H1 (cell line): ENCODE measurements around the gene NRIP3. TPM values are rescaled to one million over a fixed set of nuclear protein-coding genes. Genes with fewer than 3 reads are reported as not detected.

Experiments
- CTCF ChIA-PET: fragments of 300-600 bp; sonication (Branson Sonifier 250); formaldehyde crosslinking; loops from one replicate; lab custom pipeline; 2021; ENCODE audit not compliant: partially characterized antibody; lab: Charles Lee
- POLR2A ChIA-PET: fragments of 300-600 bp; sonication (Branson Sonifier 250); formaldehyde crosslinking; loops from one replicate; lab custom pipeline; 2021; ENCODE audit warnings: inconsistent platforms; ENCODE audit not compliant: partially characterized antibody; lab: Charles Lee
- DNase-seq, 2 experiments: peaks; one replicate each; pipeline versions ENCODE4 v3.0.0 to v3.0.0-alpha.2; 2010 to 2022; ENCODE audit warnings: low spot score in 2 of 2, low read depth in 1 of 2, mixed read lengths in 1 of 2
- FAIRE-seq: peaks from 2 replicates; lab custom pipeline; 2011; peaks lifted over from hg19 to GRCh38; lab: Jason Lieb, UNC
- H2AFZ ChIP-seq: 2 replicates; pipeline ENCODE4 v1.8.1; 2012; ENCODE audit warnings: low read length, inconsistent platforms
- H2AK5ac ChIP-seq: 2 replicates; pipeline ENCODE4 v1.6.1; 2013; ENCODE audit warnings: low read depth, low read length
- H2BK120ac ChIP-seq: replicated peaks from 2 replicates; pipeline ENCODE3; 2013; ENCODE audit warnings: low read depth, low read length, inconsistent platforms
- H2BK12ac ChIP-seq: 2 replicates; pipeline ENCODE4 v1.6.1; 2013; ENCODE audit warnings: low read depth, low read length
- H2BK15ac ChIP-seq: 2 replicates; pipeline ENCODE4 v1.6.1; 2013; ENCODE audit warnings: low read length
- H2BK20ac ChIP-seq: 2 replicates; pipeline ENCODE4 v1.6.1; 2013; ENCODE audit warnings: low read length
- H2BK5ac ChIP-seq: 2 replicates; pipeline ENCODE4 v1.6.1; 2013; ENCODE audit warnings: low read depth, low read length
- H3K14ac ChIP-seq: 2 replicates; pipeline ENCODE4 v1.6.1; 2013; ENCODE audit warnings: inconsistent platforms; ENCODE audit not compliant: insufficient read length
- H3K18ac ChIP-seq: 2 replicates; pipeline ENCODE4 v1.6.1; 2013; ENCODE audit warnings: low read length; ENCODE audit errors: extremely low read depth
- H3K23ac ChIP-seq: 2 replicates; pipeline ENCODE4 v1.6.1; 2013; ENCODE audit warnings: inconsistent platforms; ENCODE audit not compliant: insufficient read length
- H3K23me2 ChIP-seq: 2 replicates; pipeline ENCODE4 v1.6.1; 2013; ENCODE audit warnings: low read depth, low read length
- H3K27ac ChIP-seq: 2 replicates; pipeline ENCODE4 v1.6.1; 2011; ENCODE audit warnings: low read depth, low read length, inconsistent platforms
- H3K27me3 ChIP-seq, 4 experiments: replicated peaks in 1 of 4; 1 replicate in 1 of 4; 2 replicates in 3 of 4; pipeline versions ENCODE4 v1.6.1 to v1.8.1; 2011 to 2013; ENCODE audit warnings: low read length in 3 of 4, mild to moderate bottlenecking in 3 of 4, inconsistent platforms in 2 of 4, mixed read lengths in 2 of 4, moderate library complexity in 1 of 4; ENCODE audit not compliant: control insufficient read depth in 3 of 4, insufficient read depth in 3 of 4; ENCODE audit errors: extremely low read depth in 1 of 4
- H3K36me3 ChIP-seq, 4 experiments: 2 replicates each; pipeline versions ENCODE4 v1.6.1 to v1.8.1; 2011 to 2013; ENCODE audit warnings: mild to moderate bottlenecking in 4 of 4, low read length in 3 of 4, moderate library complexity in 2 of 4, control low read depth in 1 of 4, inconsistent platforms in 1 of 4; ENCODE audit not compliant: insufficient read depth in 4 of 4, control insufficient read depth in 2 of 4
- H3K4ac ChIP-seq: replicated peaks from 2 replicates; pipeline ENCODE3; 2013; ENCODE audit warnings: low read length, low read depth, mixed read lengths, inconsistent platforms; ENCODE audit not compliant: insufficient read length
- H3K4me1 ChIP-seq, 4 experiments: replicated peaks in 1 of 4; 1 replicate in 1 of 4; 2 replicates in 3 of 4; pipeline versions ENCODE4 v1.6.1 to v1.8.1; 2011 to 2013; ENCODE audit warnings: low read length in 3 of 4, inconsistent platforms in 2 of 4, mixed read lengths in 1 of 4; ENCODE audit not compliant: insufficient read depth in 4 of 4, control insufficient read depth in 3 of 4
- H3K4me2 ChIP-seq, 2 experiments: 2 replicates each; pipeline versions ENCODE4 v1.6.1 to v1.8.1; 2011 to 2013; ENCODE audit warnings: low read depth in 2 of 2, low read length in 2 of 2, control low read depth in 1 of 2, inconsistent platforms in 1 of 2, mild to moderate bottlenecking in 1 of 2; ENCODE audit not compliant: insufficient read depth in 1 of 2
- H3K4me3 ChIP-seq, 4 experiments: fragments of 200-600, 300-600 bp in 1 of 4; sonication (generic), shearing (Covaris generic), sonication (Bioruptor Twin) in 1 of 4; 2 replicates each; pipeline versions ENCODE4 v1.5.1 to v1.8.1; 2011 to 2016; ENCODE audit warnings: low read length in 4 of 4, low read depth in 3 of 4, control low read depth in 2 of 4, inconsistent platforms in 2 of 4, mild to moderate bottlenecking in 2 of 4, mixed read lengths in 1 of 4, moderate library complexity in 1 of 4; ENCODE audit not compliant: insufficient read depth in 2 of 4; ENCODE audit errors: extremely low read depth in 1 of 4
- H3K56ac ChIP-seq: replicated peaks from 2 replicates; pipeline ENCODE3; 2013; ENCODE audit warnings: low read depth, mild to moderate bottlenecking, mixed read lengths, low read length, inconsistent platforms; ENCODE audit not compliant: insufficient read length
- H3K79me1 ChIP-seq: 2 replicates; pipeline ENCODE4 v1.6.1; 2013; ENCODE audit warnings: low read depth, low read length, control low read depth
- H3K79me2 ChIP-seq, 2 experiments: 2 replicates each; pipeline versions ENCODE4 v1.6.1 to v1.8.1; 2012 to 2013; ENCODE audit warnings: low read length in 2 of 2, mild to moderate bottlenecking in 2 of 2, inconsistent platforms in 1 of 2; ENCODE audit not compliant: insufficient read depth in 2 of 2, control insufficient read depth in 1 of 2
- H3K9ac ChIP-seq, 4 experiments: replicated peaks in 1 of 4; 1 replicate in 1 of 4; 2 replicates in 3 of 4; pipeline versions ENCODE4 v1.6.1 to v1.8.1; 2011 to 2013; ENCODE audit warnings: low read depth in 3 of 4, low read length in 3 of 4, control low read depth in 2 of 4, mild to moderate bottlenecking in 2 of 4, moderate library complexity in 2 of 4, inconsistent platforms in 1 of 4; ENCODE audit errors: extremely low read depth in 1 of 4
- H3K9me3 ChIP-seq, 2 experiments: 2 replicates each; pipeline versions ENCODE4 v1.6.1 to v1.8.1; 2012 to 2013; ENCODE audit warnings: mild to moderate bottlenecking in 2 of 2, moderate library complexity in 2 of 2, control low read depth in 1 of 2, inconsistent platforms in 1 of 2, low read depth in 1 of 2, low read length in 1 of 2, mixed read lengths in 1 of 2; ENCODE audit not compliant: insufficient read depth in 2 of 2
- H4K20me1 ChIP-seq, 2 experiments: replicated peaks in 1 of 2; 2 replicates each; pipeline versions ENCODE3 to v1.8.1; 2011 to 2013; ENCODE audit warnings: inconsistent platforms in 2 of 2, low read length in 2 of 2, mild to moderate bottlenecking in 1 of 2; ENCODE audit not compliant: insufficient read depth in 2 of 2, control insufficient read depth in 1 of 2
- H4K5ac ChIP-seq: 2 replicates; pipeline ENCODE4 v1.6.1; 2013; ENCODE audit warnings: low read length, low read depth, mixed read lengths, inconsistent platforms; ENCODE audit not compliant: insufficient read length
- H4K8ac ChIP-seq: 2 replicates; pipeline ENCODE4 v1.8.0; 2013; ENCODE audit warnings: mild to moderate bottlenecking, moderate library complexity, low read length, inconsistent platforms; ENCODE audit not compliant: insufficient read depth; ENCODE audit errors: extremely low read depth
- H4K91ac ChIP-seq: replicated peaks from 2 replicates; pipeline ENCODE3; 2013; ENCODE audit warnings: low read length, mixed read lengths, inconsistent platforms; ENCODE audit not compliant: insufficient read length
- BRCA1 ChIP-seq: IDR thresholded peaks from 2 replicates; pipeline ENCODE4 v1.6.1; 2012; ENCODE audit warnings: low read depth, low read length, improper control_type of control experiment
- E2F6 ChIP-seq: IDR thresholded peaks from 2 replicates; pipeline ENCODE4 v1.6.1; 2012; ENCODE audit warnings: inconsistent platforms
- EP300 ChIP-seq, 2 experiments: IDR thresholded peaks; 1 replicate in 1 of 2; 2 replicates in 1 of 2; pipeline ENCODE4 v1.6.1; 2011 to 2012; ENCODE audit warnings: low read depth in 2 of 2, low read length in 2 of 2, mild to moderate bottlenecking in 2 of 2, borderline replicate concordance in 1 of 2, inconsistent platforms in 1 of 2, moderate library complexity in 1 of 2
- HDAC2 ChIP-seq, 2 experiments: fragments of 300-600 bp in 1 of 2; sonication (generic) in 1 of 2; IDR thresholded peaks; 2 replicates each; pipeline ENCODE4 v1.6.1; 2011 to 2012; ENCODE audit warnings: low read depth in 2 of 2, low read length in 2 of 2, mild to moderate bottlenecking in 2 of 2, moderate library complexity in 2 of 2, borderline replicate concordance in 1 of 2, inconsistent platforms in 1 of 2
- RAD21 ChIP-seq, 2 experiments: IDR thresholded peaks in 1 of 2; conservative IDR thresholded peaks in 1 of 2; 2 replicates each; pipeline ENCODE4 v1.6.1; 2011; ENCODE audit warnings: low read depth in 2 of 2, low read length in 2 of 2, improper control_type of control experiment in 1 of 2, inconsistent platforms in 1 of 2, mild to moderate bottlenecking in 1 of 2, moderate library complexity in 1 of 2
- RBBP5 ChIP-seq: IDR thresholded peaks from 2 replicates; pipeline ENCODE4 v1.7.1; 2012; ENCODE audit warnings: low read depth, mild to moderate bottlenecking, inconsistent platforms, low read length, moderate library complexity, borderline replicate concordance
- SIRT6 ChIP-seq: IDR thresholded peaks from one replicate; pipeline ENCODE4 v1.7.1; 2012; ENCODE audit warnings: low read length, inconsistent platforms
- WGBS, 2 experiments: shearing (Covaris generic) in 1 of 2; methylation state at CpG; one replicate each; pipeline versions ENCODE4 v1.1.6 to v1.1.7; 2013 to 2015; ENCODE audit warnings: low lambda C conversion rate in 2 of 2, mixed read lengths in 2 of 2, inconsistent platforms in 1 of 2, low coverage in 1 of 2, missing lambda C conversion rate in 1 of 2; ENCODE audit not compliant: insufficient replicate concordance in 2 of 2, insufficient coverage in 1 of 2, insufficient read length in 1 of 2; ENCODE audit errors: extremely low coverage in 1 of 2, missing lambda C conversion rate in 1 of 2; 5-methylcytosine and 5-hydroxymethylcytosine counted together
- polyA plus RNA-seq, 7 experiments: library from polyadenylated mRNA; depleted of rRNA in 3 of 7; stranded (reverse) in 5 of 7; unstranded in 2 of 7; fragments of >200 nt in 5 of 7; fragments of 200-250 nt in 2 of 7; gene quantifications; 1 replicate in 5 of 7; 2 replicates in 1 of 7; 4 replicates in 1 of 7; pipeline versions ENCODE4 v1.2.1 to v1.2.3, GENCODE V29; 2011 to 2013; ENCODE audit warnings: missing spikeins in 2 of 7, mixed read lengths in 2 of 7
- total RNA-seq: library from RNA; stranded (reverse); fragmentation: NEBNext Ultra II Directional; extraction: Animal tissue kit (Norgen Biotek cat#: 25700); gene quantifications from 2 replicates; pipeline ENCODE4 v1.2.1, GENCODE V29; 2021

The NRIP3 gene
- total and polyA plus RNA-seq, 2 of the 8 experiments (the other 6 are each of a cell fraction or from before 2014, with no cell fraction given) = 3.9 to 7.1 TPM

GRCh38 chr11:8934742-8935488 lies 68.9 kb downstream of the NRIP3 start:
- ChIA-PET CTCF (interaction anchor here (0.6 to 2.3 kb wide), 10 partner anchors 12 to 572 kb away, joined by 3 to 15 read pairs (median 5); no protein-coding TSS in a partner anchor), POLR2A (interaction anchor here (1.2 kb wide), 1 partner anchor 30 kb away, joined by 4 read pairs; no protein-coding TSS in a partner anchor)
- Histone ChIP-seq H3K56ac (no peak overlapping the region), H3K27me3 (no peaks in the 10 kb centered on the region), H3K27ac (no peak overlapping the region), H2AK5ac (no peak overlapping the region), H3K9me3 (no peaks in the 10 kb centered on the region), H3K18ac (no peak overlapping the region), H3K23ac (no peak overlapping the region), H3K4ac (no peak overlapping the region), H3K79me2 (no peaks in the 10 kb centered on the region), H2BK12ac (no peak overlapping the region), H4K5ac (no peak overlapping the region), H2BK15ac (peak overlapping the region; percentile 81; the same call in 1 of the 2 replicates), H3K23me2 (no peaks in the 10 kb centered on the region), H3K36me3 (no peaks in the 10 kb centered on the region), H2AFZ (no peak overlapping the region), H3K79me1 (no peaks in the 10 kb centered on the region), H4K91ac (no peak overlapping the region), H3K14ac (no peak overlapping the region), H2BK120ac (peak overlapping the region; percentile 64), H3K4me3 (no peak overlapping the region), H3K9ac (no peak overlapping the region; a peak in 1 of 7 replicates), H3K4me2 (no peak overlapping the region), H4K20me1 (no peaks in the 10 kb centered on the region), H2BK20ac (no peak overlapping the region), H3K4me1 (peaks cover 0 to 8% (median 1%) of the 10 kb centered on the region in 4 experiments; a peak in 2 of 7 replicates), H2BK5ac (no peak overlapping the region), H4K8ac (no peak overlapping the region)
- DNase-seq (no peak), FAIRE-seq (no peak)
- TF ChIP-seq EP300 (IDR thresholded peaks at IDR 0.05; ENCODE audit: borderline replicate concordance in 1 of 2, low read depth in 2 of 2, low read length in 2 of 2) (no peak), HDAC2 (IDR thresholded peaks at IDR 0.05; ENCODE audit: borderline replicate concordance in 1 of 2, low read depth in 2 of 2, low read length in 2 of 2) (no peak), BRCA1 (no peak), RAD21 (IDR thresholded peaks at IDR 0.05 in 1 of 2, conservative IDR thresholded peaks at IDR 0.05 in 1 of 2; ENCODE audit: low read depth in 2 of 2, low read length in 2 of 2) (no peak), RBBP5 (no peak), E2F6 (no peak), SIRT6 (no peak)
- 82% methylated on average over 14 of the region's 14 CpGs; no CpG with 5 or more reads in 1 of the 2 experiments for WGBS, 2 experiments
